DMS53 treated with DMSO at 0.1 percent for 48 hours (cell line): Measurements from ENCODE around the gene CDH26.
"Not testable (repeated sequence)": the region's sequence is repeated elsewhere in the genome, so short reads cannot be mapped to it uniquely, and the experiment has no call there.

Source experiments
- DNase-seq: peaks from one replicate; lab custom pipeline; 2025; ENCODE audit not compliant: unreplicated experiment; lab: John Stamatoyannopoulos, UW

CDH26 gene

DNA sequence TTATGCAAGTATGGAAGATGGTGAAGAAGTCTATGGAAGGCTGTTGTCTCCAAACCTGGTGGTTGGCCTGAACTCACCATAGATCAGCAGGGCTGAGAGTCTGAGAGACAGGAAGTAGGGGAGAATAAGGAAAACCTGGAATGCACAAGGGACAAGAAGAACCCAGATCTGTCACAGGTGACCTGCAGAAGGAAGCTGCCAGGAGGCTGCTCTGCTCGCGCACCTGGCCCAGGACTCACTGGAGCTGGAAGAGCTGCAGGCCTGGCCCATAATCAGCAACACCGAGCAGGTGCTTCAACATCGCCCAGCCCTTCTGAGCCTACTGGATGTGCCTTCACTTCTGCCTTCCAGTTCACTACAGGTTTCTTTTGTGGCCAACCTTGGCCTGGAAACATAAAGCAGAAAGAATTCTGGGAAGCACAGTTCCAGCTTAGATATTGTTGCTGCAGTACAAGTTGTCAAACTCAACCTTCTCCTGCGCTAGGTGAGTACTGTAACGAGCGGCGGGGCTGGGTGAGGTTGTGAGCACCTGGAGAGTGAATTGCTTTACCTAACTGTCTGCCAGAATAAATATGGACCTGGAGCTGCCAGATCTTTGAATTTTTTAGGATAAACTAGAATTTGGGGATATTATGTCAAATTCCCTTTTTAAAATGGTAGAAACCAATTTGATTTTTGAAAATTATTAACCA lies 82.4 kb downstream of the CDH26 start:
- DNase-seq: peak; percentile 56

GRCh38 chr20:60041436-60042165 lies 83.4 kb downstream of the CDH26 start:
- DNase-seq: not testable (repeated sequence)

DNA sequence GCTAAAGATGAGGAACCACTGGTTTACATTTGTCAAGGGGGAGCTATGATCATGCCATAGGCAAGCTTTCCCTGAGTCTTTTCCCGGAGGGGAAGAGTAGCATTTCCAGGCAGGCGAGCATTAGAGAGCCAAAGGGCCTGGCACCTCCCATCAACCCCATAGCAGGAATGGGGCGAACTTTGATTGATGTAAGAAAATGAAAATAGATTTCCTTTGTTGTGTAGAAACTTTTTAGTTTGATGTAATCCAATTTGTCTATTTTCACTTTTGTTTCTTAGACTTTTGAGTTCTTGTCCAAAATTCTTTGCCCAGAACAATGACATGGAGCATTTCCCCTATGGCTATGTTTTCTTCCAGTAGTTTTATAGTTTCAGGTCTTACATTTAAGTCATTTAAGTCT lies 85.2 kb downstream of the CDH26 start:
- DNase-seq: no peak

- DNase-seq: no peak
Observed at GRCh38 chr20:60046011-60046413, 87.8 kb downstream of the CDH26 start.

DNA sequence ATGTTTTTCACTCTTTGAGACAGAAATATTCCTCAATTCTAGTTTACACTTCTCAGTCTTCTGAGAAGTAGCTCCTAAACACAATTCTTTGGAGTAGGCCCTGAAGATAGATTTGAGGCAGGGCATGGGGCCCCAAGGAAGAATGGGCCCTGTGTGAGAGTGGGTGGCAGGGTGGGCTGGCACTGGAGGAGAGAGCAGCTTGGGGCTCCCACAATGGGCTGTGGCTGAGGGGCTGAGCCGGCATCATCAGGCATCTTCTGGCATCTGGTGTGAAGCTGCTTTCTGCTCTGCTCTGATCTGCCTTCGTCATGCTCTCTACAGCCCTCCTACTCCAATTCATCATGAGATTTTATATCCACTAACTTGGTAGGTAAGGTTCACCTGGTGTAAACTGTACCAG lies 88.2 kb downstream of the CDH26 start:
- no peak for DNase-seq

GRCh38 chr20:60046860-60047259 lies 88.6 kb downstream of the CDH26 start:
- no peak for DNase-seq

- DNase-seq: no peak
Observed at GRCh38 chr20:60048634-60049521, 90.7 kb downstream of the CDH26 start.

- DNase-seq: no peak
Observed at GRCh38 chr20:60049601-60050000, 91.4 kb downstream of the CDH26 start.

- DNase-seq: peak; percentile 62
Observed at GRCh38 chr20:60050193-60050947, 92.1 kb downstream of the CDH26 start.

GRCh38 chr20:60051911-60052310 lies 93.7 kb downstream of the CDH26 start:
- DNase-seq: no peak

- no peak for DNase-seq
Observed at GRCh38 chr20:60052322-60052721, 94.1 kb downstream of the CDH26 start.

DNA sequence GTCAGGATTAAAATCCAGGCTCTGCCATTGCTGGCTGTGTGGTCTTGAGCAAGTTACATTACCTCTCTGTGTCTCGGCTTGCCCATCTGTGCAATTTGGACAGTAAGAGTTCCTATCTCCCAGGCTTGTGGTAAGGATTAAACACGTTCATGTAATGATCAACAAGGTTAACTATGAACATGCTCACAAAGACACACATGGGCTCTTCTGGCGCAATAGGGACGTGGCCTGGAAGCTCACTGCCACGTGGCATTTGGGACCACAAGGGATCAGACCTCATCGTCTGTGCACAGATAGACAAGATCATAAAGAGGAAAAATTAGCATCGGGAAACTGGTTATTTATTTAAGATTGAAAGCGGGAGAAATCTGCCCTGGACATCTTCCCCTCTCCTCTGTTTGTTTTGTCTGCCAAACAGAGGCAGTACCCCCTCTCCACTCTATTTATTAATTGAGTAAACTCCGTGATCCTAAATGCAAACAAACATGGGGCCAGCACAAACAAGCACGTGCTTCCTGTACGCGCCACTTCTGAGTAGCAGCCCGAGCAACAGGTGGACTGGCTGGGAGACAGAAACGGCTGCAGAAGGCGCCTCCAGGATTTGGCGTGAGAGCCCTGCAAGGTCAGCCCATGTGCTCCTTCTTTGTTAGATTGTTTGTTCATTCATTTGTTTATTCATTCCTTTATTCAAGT lies 95.0 kb downstream of the CDH26 start:
- DNase-seq: peak; percentile 97

DNA sequence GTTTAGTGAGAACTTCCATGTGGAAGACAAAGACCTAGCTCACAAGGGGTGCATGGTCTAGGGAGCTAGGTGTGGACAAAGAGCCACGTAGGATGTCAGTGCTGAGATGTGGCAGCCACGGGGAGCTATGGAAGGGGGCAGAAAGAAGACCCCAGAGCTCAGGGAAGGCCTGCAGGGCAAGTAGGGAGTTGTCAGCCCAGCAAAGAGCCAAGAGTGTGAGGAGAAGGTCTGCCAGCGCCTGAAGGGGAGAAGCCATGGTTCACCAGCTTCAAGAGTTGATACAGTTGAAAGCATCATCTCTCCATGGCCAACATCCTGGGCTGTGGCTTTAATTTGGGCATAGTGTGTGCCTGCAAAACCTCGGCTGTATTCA lies 95.6 kb downstream of the CDH26 start:
- no peak for DNase-seq

GRCh38 chr20:60054716-60055634 lies 96.8 kb downstream of the CDH26 start:
- DNase-seq: peak; percentile 54

DNA sequence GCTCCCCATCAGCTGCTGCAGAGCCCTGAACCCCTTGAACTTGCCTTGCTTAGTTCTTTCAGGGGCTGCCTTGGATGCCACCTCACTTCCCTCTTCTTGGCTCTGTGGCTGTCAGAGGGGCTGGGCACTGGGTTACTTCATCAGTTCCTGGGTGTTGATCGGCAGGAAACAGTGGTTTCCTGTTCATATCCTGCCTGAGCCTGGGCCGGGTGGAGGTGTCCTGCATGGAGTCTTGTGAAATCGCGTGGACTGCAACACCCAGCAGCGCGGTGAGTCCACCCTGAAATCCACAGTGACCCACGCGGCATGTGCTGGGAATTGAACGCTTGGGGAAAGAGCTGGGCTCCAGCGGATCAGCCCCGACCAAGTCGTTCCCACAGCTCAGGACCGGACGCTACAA lies 97.5 kb downstream of the CDH26 start:
- peak; percentile 45 for DNase-seq

DNA sequence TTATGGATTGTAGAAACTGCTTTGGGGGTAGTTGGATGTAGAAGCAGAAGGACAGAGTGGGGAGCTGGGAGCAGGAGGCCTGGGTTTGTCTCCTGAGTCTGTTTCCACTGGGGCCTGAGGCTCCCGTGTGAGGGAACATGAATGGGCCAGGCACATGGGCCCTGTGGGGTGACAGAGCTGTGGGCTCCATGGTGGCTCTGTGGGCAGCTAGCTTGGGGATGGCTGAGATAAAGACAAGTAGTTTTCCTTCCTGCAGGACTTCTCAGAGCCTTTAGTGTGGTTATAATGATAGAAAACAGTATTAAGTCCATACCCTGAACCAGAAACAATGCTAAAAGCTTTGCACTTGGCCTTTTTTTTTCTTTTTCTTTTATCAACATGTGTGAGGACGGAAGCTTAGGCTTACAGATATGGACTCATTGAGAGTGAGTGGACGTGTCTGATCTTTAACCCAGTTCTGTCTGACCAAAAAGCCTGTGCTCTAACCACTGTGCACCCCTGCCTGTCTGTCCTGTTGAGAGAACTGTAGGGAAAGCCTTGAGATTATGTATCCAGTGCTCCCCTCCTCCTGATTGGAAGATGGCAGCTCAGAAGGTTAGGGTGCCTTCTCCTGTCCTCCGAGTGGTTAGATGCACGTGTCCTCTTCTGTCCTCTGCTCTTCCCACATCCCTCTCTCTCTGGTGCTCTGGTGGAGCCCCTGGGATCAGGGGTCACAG lies 98.3 kb downstream of the CDH26 start:
- no peak for DNase-seq

GRCh38 chr20:60057123-60057865 lies 99.1 kb downstream of the CDH26 start:
- peak; percentile 92 for DNase-seq
